HG03457 (cell line): ENCODE data around the gene C5.
"Not testable (repeated sequence)": the region's sequence is repeated elsewhere in the genome, so short reads cannot be mapped to it uniquely, and the experiment has no call there.

Experiments
- ATAC-seq: cut with Tn5 transposase; IDR thresholded peaks from one replicate; pipeline ENCODE4 v1.9.1; 2021; ENCODE audit warnings: moderate number of reproducible peaks; ENCODE audit not compliant: unreplicated experiment

C5 gene

GRCh38 chr9:121050128-121050988 is at the start of gene C5:
Gene C5, minus strand, starts transcription at chr9:121050275. Its CDS starts 29 bp downstream, at chr9:121050246.
- ATAC-seq = no peak

- ATAC-seq = no peak
These were observed 48.6 kb upstream of the C5 start for GRCh38 chr9:121098567-121099198.

- no peak for ATAC-seq
These were observed 45.0 kb upstream of the C5 start for GRCh38 chr9:121095057-121095456.

- not testable (repeated sequence) for ATAC-seq
These were observed 40.7 kb upstream of the C5 start for GRCh38 chr9:121090743-121091142.

- no peak for ATAC-seq
These were observed 38.5 kb upstream of the C5 start for GRCh38 chr9:121088576-121088975.

GRCh38 chr9:121085661-121086060 is 35.6 kb upstream of the C5 start:
- ATAC-seq = no peak

GRCh38 chr9:121082075-121082474 is 32.0 kb upstream of the C5 start:
- ATAC-seq = no peak

- ATAC-seq = peak; percentile 6
These were observed 25.4 kb upstream of the C5 start for GRCh38 chr9:121075251-121076036.

- peak; percentile 46 for ATAC-seq
These were observed 24.5 kb upstream of the C5 start, which contains the start of gene CNTRL for GRCh38 chr9:121074370-121075250. Gene CNTRL, plus strand, starts transcription at chr9:121074955. Its CDS starts 13,372 bp downstream, at chr9:121088327.

- no peak for ATAC-seq
These were observed 23.0 kb upstream of the C5 start for GRCh38 chr9:121073038-121073437.

- no peak for ATAC-seq
These were observed 21.8 kb upstream of the C5 start for GRCh38 chr9:121071756-121072421.

- ATAC-seq = no peak
These were observed 21.3 kb upstream of the C5 start for GRCh38 chr9:121071370-121071755.

GRCh38 chr9:121069396-121069795 is 19.3 kb upstream of the C5 start:
- ATAC-seq = no peak

GRCh38 chr9:121067640-121068039 is 17.6 kb upstream of the C5 start:
- ATAC-seq = no peak

GRCh38 chr9:121066850-121067249 is 16.8 kb upstream of the C5 start:
- ATAC-seq = no peak

- ATAC-seq = no peak
These were observed 10.0 kb upstream of the C5 start for GRCh38 chr9:121059998-121060636.

GRCh38 chr9:121059513-121059912 is 9.4 kb upstream of the C5 start:
- no peak for ATAC-seq

GRCh38 chr9:121057821-121058220 is 7.7 kb upstream of the C5 start:
- no peak for ATAC-seq

GRCh38 chr9:121055642-121056143 is 5.6 kb upstream of the C5 start:
- ATAC-seq = no peak
